ENCODE measurements around the gene TOMM20.
A peak's percentile ranks its signal among the peaks of the same experiment; 100 is the strongest.

TOMM20 gene

GRCh38 chr1:235067396-235068157, 61.1 kb downstream of the TOMM20 start:
- DNase-seq (ENCODE audit: low read depth in 2 of 2), result peak; percentile 93

GRCh38 chr1:235063068-235063765, 65.4 kb downstream of the TOMM20 start:
- DNase-seq (ENCODE audit: low read depth in 2 of 2), result no peak

GRCh38 chr1:235060607-235061470, 67.8 kb downstream of the TOMM20 start:
- no peak for DNase-seq (ENCODE audit: low read depth in 2 of 2)

All from fibroblast of skin of left biceps (primary cell).